GM12878 (cell line): Measurements from ENCODE around the gene MOGAT3. TPM values are rescaled to one million over a fixed set of nuclear protein-coding genes. Genes with fewer than 3 reads are reported as not detected.

Experiments used
- ATAC-seq: fragments of 200-7000 bp; cut with Tn5 transposase; 3 replicates; pipeline ENCODE4 v1.9.1; 2020; ENCODE audit warnings: mild to moderate bottlenecking, moderate library complexity
- BruUV-seq: library from RNA; stranded (reverse); fragments of 400-500 nt; replicated peaks from 2 replicates; lab custom pipeline; 2021; lab: Mats Ljungman, UMichigan
- CTCF ChIA-PET: fragments of 300-600 bp; sonication (Branson Sonifier 250); formaldehyde crosslinking; extraction: SDS; loops from one replicate; lab custom pipeline; 2021; ENCODE audit warnings: inconsistent platforms; lab: Yijun Ruan, JAX
- POLR2A ChIA-PET: fragments of 350-600 bp; formaldehyde crosslinking; extraction: SDS; loops from one replicate; lab custom pipeline; 2021; ENCODE audit warnings: inconsistent platforms; lab: Charles Lee
- RAD21 ChIA-PET: fragments of 300-600 bp; sonication (Branson Sonifier 250); formaldehyde crosslinking; loops from one replicate; lab custom pipeline; 2023; ENCODE audit warnings: antibody characterized with exemption; ENCODE audit not compliant: unreplicated experiment; lab: Charles Lee
- SMC1A ChIA-PET: fragments of 300-600 bp; sonication (Branson Sonifier 250); formaldehyde crosslinking; loops from one replicate; lab custom pipeline; 2023; ENCODE audit not compliant: unreplicated experiment, uncharacterized antibody; lab: Charles Lee
- DNase-seq: peaks from one replicate; pipeline ENCODE4 v3.0.0-alpha.2; 2011; ENCODE audit warnings: low read depth, low spot score
- FAIRE-seq: peaks from 3 replicates; lab custom pipeline; 2011; peaks lifted over from hg19 to GRCh38; lab: Jason Lieb, UNC
- H2AFZ ChIP-seq: 2 replicates; pipeline ENCODE4 v1.6.0; 2011; ENCODE audit warnings: low read depth, low read length, control low read depth; ENCODE audit not compliant: control insufficient read depth
- H3K27ac ChIP-seq: 2 replicates; pipeline ENCODE4 v1.5.1; 2011; ENCODE audit warnings: control low read depth; ENCODE audit not compliant: control insufficient read depth, insufficient read depth
- H3K27me3 ChIP-seq, 2 experiments: replicated peaks in 1 of 2; 2 replicates each; pipeline versions ENCODE4 v1.6.0 to v1.6.1; 2011; ENCODE audit warnings: low read length in 1 of 2; ENCODE audit not compliant: control insufficient read depth in 2 of 2, insufficient read depth in 2 of 2
- H3K36me3 ChIP-seq, 2 experiments: 2 replicates each; pipeline ENCODE4 v1.5.1; 2011; ENCODE audit warnings: low read length in 1 of 2; ENCODE audit not compliant: control insufficient read depth in 2 of 2, insufficient read depth in 2 of 2
- H3K4me1 ChIP-seq: 2 replicates; pipeline ENCODE4 v1.6.1; 2011; ENCODE audit warnings: mild to moderate bottlenecking, low read length, moderate library complexity, mixed read lengths; ENCODE audit not compliant: control insufficient read depth, insufficient read depth
- H3K4me2 ChIP-seq: 2 replicates; pipeline ENCODE4 v1.6.0; 2011; ENCODE audit warnings: control low read depth; ENCODE audit not compliant: control insufficient read depth, insufficient read depth
- H3K4me3 ChIP-seq: fragments of 200-600 bp; sonication (generic); 2 replicates; pipeline ENCODE4 v1.5.1; 2016
- H3K79me2 ChIP-seq: 2 replicates; pipeline ENCODE4 v1.6.0; 2011; ENCODE audit warnings: low read length; ENCODE audit not compliant: control insufficient read depth, insufficient read depth
- H3K9ac ChIP-seq: 2 replicates; pipeline ENCODE4 v1.8.0; 2011; ENCODE audit warnings: low read length, control low read depth, mixed read lengths; ENCODE audit not compliant: control insufficient read depth, insufficient read depth
- H3K9me3 ChIP-seq: replicated peaks from 3 replicates; pipeline ENCODE4 v1.5.1; 2011; ENCODE audit warnings: mild to moderate bottlenecking, low read length; ENCODE audit not compliant: control insufficient read depth, insufficient read depth
- H4K20me1 ChIP-seq: 2 replicates; pipeline ENCODE4 v1.6.0; 2011; ENCODE audit not compliant: control insufficient read depth, insufficient read depth
- BHLHE40 ChIP-seq, 2 experiments: fragments of 450-650 bp in 1 of 2; IDR thresholded peaks; 2 replicates each; pipeline ENCODE4 v1.6.1; 2011 to 2017; ENCODE audit warnings: low read depth in 2 of 2, borderline replicate concordance in 1 of 2, improper control_type of control experiment in 1 of 2, low read length in 1 of 2, mild to moderate bottlenecking in 1 of 2
- KAT2A ChIP-seq: conservative IDR thresholded peaks from 2 replicates; pipeline ENCODE4 v1.6.1; 2011; ENCODE audit warnings: low read depth, low read length; ENCODE audit not compliant: control insufficient read depth
- NBN ChIP-seq: fragments of 450-650 bp; IDR thresholded peaks from 2 replicates; pipeline ENCODE4 v1.6.1; 2016
- SKIL ChIP-seq: fragments of 450-650 bp; IDR thresholded peaks from 2 replicates; pipeline ENCODE4 v1.6.1; 2017; ENCODE audit warnings: mild to moderate bottlenecking, low read depth, inconsistent platforms; ENCODE audit not compliant: poor library complexity, severe bottlenecking
- SREBF1 ChIP-seq: IDR thresholded peaks from 2 replicates; pipeline ENCODE4 v1.6.1; 2012; ENCODE audit warnings: mild to moderate bottlenecking, low read length
- STAT3 ChIP-seq: IDR thresholded peaks from 2 replicates; pipeline ENCODE4 v1.6.1; 2011; ENCODE audit warnings: low read depth, low read length, improper control_type of control experiment
- ZNF207 ChIP-seq: fragments of 450-650 bp; IDR thresholded peaks from 2 replicates; pipeline ENCODE4 v1.6.1; 2014; ENCODE audit warnings: antibody characterized with exemption, mild to moderate bottlenecking, borderline replicate concordance
- WGBS: methylation state at CpG from one replicate; pipeline ENCODE4 v1.1.6; 2016; ENCODE audit warnings: low lambda C conversion rate; ENCODE audit not compliant: insufficient replicate concordance, insufficient coverage; ENCODE audit errors: missing lambda C conversion rate; 5-methylcytosine and 5-hydroxymethylcytosine counted together
- in situ Hi-C: fragments of 300-500 bp; cut with MboI; formaldehyde crosslinking; loops from 9 replicates; pipeline ENCODE4 v1.14.3; 2018; ENCODE audit warnings: mixed read lengths
- intact Hi-C: fragments of 100-400 bp; cut with micrococcal nuclease; formaldehyde crosslinking; loops from one replicate; pipeline ENCODE4 v1.14.2; 2022; ENCODE audit not compliant: unreplicated experiment
- polyA plus RNA-seq, 11 experiments: library from polyadenylated mRNA; depleted of rRNA in 4 of 11; unstranded in 6 of 11; stranded (reverse) in 5 of 11; fragments of >200 nt; fragmentation: Nextera tagmentation in 4 of 11; fragmentation: Illumina TruSeq in 1 of 11; extraction: Ambion mirVana in 4 of 11; extraction: Trizol in 1 of 11; gene quantifications; 1 replicate in 1 of 11; 2 replicates in 10 of 11; pipeline versions ENCODE4 v1.2.1 to v1.2.3, GENCODE V29; 2011 to 2016; ENCODE audit warnings: inconsistent platforms in 2 of 11, missing spikeins in 2 of 11, low read depth in 1 of 11
- total RNA-seq, 4 experiments: library from RNA; depleted of rRNA in 3 of 4; stranded (reverse); fragments of >200 nt in 3 of 4; fragmentation: Illumina TruSeq in 1 of 4; extraction: Trizol in 1 of 4; gene quantifications; 2 replicates each; pipeline versions ENCODE4 v1.2.1 to v1.2.3, GENCODE V29; 2013 to 2021
- TF ChIP-seq, protein P1 (sequence below): fragments of 450-650 bp; IDR thresholded peaks from 2 replicates; pipeline ENCODE4 v1.6.1; 2017; ENCODE audit warnings: low read depth, mild to moderate bottlenecking, moderate library complexity

MOGAT3 gene
- total and polyA plus RNA-seq, 10 of the 15 experiments (the other 5 are each of a cell fraction or from before 2014, with no cell fraction given): 0.11 TPM; not detected in 9

GRCh38 chr7:101216001-101216859, 15.4 kb upstream of the MOGAT3 start:
- FAIRE-seq (peak; percentile 54), ATAC-seq (peak; percentile 10)
- peaks cover 5% of the 10 kb centered on the region for H3K4me1 ChIP-seq
- POLR2A ChIA-PET: no interaction called here
- WGBS: 70% methylated on average over 31 of the region's 31 CpGs
- H3K27ac ChIP-seq: peak overlapping the region; percentile 88
- H3K79me2 ChIP-seq: peaks cover 30% of the 10 kb centered on the region
- H3K4me2 ChIP-seq: peak overlapping the region; percentile 89
- TSS peak; percentile 76 for BruUV-seq
- RAD21 ChIA-PET: interaction anchor here (0.6 to 3.9 kb wide), 6 partner anchors 22 to 198 kb away, joined by 3 to 37 read pairs (median 8); partner anchors contain the start of gene FIS1
- CTCF ChIA-PET: interaction anchor here (1.0 to 3.4 kb wide), 9 partner anchors 16 to 139 kb away, joined by 3 to 63 read pairs (median 9); partner anchors contain the start of genes FIS1 and MOGAT3
- TF ChIP-seq ZNF207: no peak
- TF ChIP-seq NBN: no peak
- peak in 1 of 2 experiments; percentile 65; a peak in 3 of 4 replicates for TF ChIP-seq BHLHE40 (IDR thresholded peaks at IDR 0.05; ENCODE audit: borderline replicate concordance in 1 of 2, low read depth in 2 of 2, low read length in 1 of 2)
- no peak for TF ChIP-seq SREBF1
- TF ChIP-seq, all 136 proteins: peak for 1
- intact Hi-C loops (no loop called here), in situ Hi-C loops (no loop called here)
- H4K20me1 ChIP-seq: no peaks in the 10 kb centered on the region
- H3K9ac ChIP-seq: peak overlapping the region; percentile 75
- SMC1A ChIA-PET: interaction anchor here (0.6 to 3.6 kb wide), 5 partner anchors 13 to 344 kb away, joined by 3 to 19 read pairs (median 4); partner anchors contain the start of gene FIS1
- H3K36me3 ChIP-seq: no peaks in the 10 kb centered on the region; a peak in 1 of 4 replicates
- no peak for DNase-seq
- peak overlapping the region; percentile 88 for H3K4me3 ChIP-seq
- H3K27me3 ChIP-seq: no peaks in the 10 kb centered on the region
- peak overlapping the region; percentile 93 for H2AFZ ChIP-seq
- no peaks in the 10 kb centered on the region for H3K9me3 ChIP-seq

DNA sequence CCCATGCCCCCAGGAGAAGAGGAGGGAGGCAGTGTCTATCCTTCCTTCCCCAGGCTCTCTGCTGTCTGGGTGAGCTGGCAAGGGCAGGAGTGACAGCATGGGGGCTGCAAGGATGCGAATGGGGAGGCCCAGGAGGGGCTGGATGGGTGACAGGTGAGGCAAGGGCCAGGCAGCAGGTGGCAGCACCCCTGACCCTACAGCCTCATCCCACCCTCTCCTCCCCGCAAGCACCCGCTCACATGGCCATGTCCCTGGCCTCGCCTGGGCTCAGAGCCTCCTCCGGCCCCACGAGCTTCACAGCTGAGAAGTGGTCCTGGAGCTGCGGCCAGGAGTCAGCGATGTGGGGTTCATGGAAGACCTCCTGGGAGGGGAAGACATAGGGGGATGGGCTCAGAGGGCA, 11.2 kb upstream of the MOGAT3 start:
- Histone ChIP-seq H3K9ac (no peak overlapping the region), H3K4me1 (peaks cover 5% of the 10 kb centered on the region), H3K9me3 (no peaks in the 10 kb centered on the region), H3K79me2 (peaks cover 14% of the 10 kb centered on the region), H3K27me3 (no peaks in the 10 kb centered on the region), H4K20me1 (no peaks in the 10 kb centered on the region), H2AFZ (no peak overlapping the region), H3K4me3 (no peak overlapping the region), H3K4me2 (no peak overlapping the region), H3K36me3 (peaks cover 0 to 3% of the 10 kb centered on the region in 2 experiments; a peak in 2 of 4 replicates), H3K27ac (no peak overlapping the region)
- SMC1A ChIA-PET: no interaction called here
- RAD21 ChIA-PET: no interaction called here
- POLR2A ChIA-PET: no interaction called here
- CTCF ChIA-PET: no interaction called here
- in situ Hi-C loops: no loop called here
- BruUV-seq: no TSS peak
- no peak for FAIRE-seq
- WGBS: 94% methylated on average over 7 of the region's 8 CpGs
- ATAC-seq: no peak
- DNase-seq: no peak
- intact Hi-C loops: no loop called here
- TF ChIP-seq SKIL: no peak
- no peak for TF ChIP-seq KAT2A
- TF ChIP-seq, protein P1, sequence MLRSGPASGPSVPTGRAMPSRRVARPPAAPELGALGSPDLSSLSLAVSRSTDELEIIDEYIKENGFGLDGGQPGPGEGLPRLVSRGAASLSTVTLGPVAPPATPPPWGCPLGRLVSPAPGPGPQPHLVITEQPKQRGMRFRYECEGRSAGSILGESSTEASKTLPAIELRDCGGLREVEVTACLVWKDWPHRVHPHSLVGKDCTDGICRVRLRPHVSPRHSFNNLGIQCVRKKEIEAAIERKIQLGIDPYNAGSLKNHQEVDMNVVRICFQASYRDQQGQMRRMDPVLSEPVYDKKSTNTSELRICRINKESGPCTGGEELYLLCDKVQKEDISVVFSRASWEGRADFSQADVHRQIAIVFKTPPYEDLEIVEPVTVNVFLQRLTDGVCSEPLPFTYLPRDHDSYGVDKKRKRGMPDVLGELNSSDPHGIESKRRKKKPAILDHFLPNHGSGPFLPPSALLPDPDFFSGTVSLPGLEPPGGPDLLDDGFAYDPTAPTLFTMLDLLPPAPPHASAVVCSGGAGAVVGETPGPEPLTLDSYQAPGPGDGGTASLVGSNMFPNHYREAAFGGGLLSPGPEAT: no peak
- TF ChIP-seq STAT3: no peak
